ENCODE results near the gene CELA2A.
"Not testable (repeated sequence)": the region's sequence is repeated elsewhere in the genome, so short reads cannot be mapped to it uniquely, and the experiment has no call there.

CELA2A gene

DNA sequence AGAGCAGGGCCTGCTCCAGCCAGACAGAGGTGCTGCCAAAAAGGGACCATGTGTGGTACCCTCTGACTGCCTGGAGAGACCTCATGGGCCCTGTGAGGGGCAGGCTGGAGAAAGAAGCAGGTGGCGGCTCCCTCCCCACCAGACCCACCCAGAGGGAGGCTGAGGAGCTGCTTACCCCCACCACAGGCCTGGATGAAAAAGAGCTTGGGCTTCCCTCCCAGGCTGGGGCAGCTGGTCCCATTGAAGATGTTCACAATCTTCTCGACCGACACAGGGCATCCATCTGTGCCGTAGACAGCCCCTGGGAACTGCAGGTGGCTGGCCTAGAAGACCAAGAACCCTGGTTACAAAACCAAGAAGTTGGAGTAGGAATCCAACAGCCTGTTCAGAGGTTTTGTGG, 47.9 kb downstream of the CELA2A start:
- no peak for DNase-seq

DNA sequence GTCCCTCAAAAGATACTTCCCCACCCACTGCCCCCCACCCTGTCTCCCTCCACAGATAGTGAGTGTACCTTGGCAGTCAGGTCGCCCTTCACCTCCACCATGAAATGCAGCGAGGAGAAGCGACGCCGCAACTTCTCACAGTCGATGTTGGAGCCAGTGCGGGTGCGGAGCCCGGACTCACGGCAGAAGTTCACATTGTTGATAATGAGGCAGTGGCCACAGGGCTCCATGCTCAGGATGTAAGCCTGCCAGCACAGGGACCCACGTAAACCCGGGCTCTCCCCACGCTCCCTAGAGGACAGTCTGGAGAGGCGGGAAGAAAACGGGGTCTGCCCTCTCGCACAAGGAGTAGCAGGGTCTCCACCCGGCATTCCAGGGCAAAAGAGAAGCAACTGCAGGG, 50.3 kb downstream of the CELA2A start:
- DNase-seq: no peak

DNA sequence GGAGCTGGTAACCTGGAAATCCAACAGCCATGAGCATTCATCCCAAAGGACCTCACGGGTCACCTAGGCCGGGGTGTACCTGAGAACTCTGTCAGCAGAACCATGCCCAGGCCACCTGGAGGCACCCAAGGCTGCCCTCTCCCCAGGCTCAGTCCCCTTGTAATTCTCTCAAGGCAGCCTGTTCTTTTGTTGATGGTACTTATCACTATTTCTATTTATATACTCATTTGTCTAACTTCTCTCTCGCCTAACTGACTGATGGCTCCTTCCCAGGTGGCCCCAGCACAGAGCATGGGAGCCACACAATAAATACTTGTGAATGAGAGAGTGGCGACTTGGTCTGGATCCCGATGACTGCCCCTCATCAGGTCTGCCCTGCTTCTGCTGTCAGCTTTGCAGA, 50.7 kb downstream of the CELA2A start:
- no peak for DNase-seq

DNA sequence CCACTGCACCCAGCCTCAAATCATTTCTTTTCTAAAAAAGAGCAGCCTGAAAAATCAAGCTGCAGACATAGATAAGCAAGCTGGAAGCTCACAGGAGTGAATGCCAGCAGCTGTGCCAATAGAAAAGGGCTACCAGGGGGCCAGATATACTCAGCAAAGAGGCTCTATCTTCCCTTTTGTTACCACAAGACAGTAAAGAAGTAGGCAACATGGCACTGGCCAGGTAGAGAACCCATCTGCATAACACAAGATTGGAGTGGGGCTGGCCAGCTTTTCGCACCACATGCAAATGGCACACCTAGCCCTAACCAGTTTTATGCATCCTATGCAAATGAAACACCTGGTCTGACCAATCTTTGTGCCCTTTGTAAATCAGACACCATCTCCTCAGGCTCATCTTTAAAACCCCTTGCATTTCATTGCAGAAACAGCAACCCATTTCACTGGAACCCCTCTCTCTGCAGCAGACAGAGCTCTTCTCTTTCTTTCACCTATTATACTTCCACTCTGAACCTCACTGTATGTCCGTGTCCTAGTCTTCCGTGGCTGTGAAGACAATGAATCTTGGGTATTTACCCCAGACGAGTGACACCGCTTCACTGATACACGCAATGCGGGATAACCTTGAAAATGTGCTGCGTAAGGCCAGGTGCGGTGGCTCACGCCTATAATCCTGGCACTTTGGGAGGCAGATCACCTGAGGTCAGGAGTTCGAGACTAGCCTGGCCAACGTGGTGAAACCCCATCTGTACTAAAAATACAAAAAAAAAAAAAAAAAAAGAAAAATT, 52.4 kb downstream of the CELA2A start:
- no peak for DNase-seq

DNA sequence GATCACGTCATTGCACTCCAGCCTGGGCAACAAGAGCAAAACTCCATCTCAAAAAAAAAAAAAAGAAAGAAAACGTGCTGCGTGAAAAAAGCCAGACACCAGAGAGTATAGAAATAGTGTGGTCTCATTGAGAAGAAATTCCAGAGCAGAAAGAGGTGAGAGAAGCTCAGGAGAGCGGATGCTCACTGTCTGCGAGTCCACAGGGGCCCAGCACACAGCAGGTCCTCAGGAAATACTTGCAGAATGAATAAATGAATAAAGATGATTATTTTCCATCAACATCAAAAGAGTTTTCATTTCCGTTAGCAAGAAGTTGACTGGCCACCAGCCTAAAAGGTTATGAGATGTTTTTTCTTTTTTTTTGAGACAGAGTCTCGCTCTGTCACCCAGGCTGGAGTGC, 53.1 kb downstream of the CELA2A start:
- no peak for DNase-seq

DNA sequence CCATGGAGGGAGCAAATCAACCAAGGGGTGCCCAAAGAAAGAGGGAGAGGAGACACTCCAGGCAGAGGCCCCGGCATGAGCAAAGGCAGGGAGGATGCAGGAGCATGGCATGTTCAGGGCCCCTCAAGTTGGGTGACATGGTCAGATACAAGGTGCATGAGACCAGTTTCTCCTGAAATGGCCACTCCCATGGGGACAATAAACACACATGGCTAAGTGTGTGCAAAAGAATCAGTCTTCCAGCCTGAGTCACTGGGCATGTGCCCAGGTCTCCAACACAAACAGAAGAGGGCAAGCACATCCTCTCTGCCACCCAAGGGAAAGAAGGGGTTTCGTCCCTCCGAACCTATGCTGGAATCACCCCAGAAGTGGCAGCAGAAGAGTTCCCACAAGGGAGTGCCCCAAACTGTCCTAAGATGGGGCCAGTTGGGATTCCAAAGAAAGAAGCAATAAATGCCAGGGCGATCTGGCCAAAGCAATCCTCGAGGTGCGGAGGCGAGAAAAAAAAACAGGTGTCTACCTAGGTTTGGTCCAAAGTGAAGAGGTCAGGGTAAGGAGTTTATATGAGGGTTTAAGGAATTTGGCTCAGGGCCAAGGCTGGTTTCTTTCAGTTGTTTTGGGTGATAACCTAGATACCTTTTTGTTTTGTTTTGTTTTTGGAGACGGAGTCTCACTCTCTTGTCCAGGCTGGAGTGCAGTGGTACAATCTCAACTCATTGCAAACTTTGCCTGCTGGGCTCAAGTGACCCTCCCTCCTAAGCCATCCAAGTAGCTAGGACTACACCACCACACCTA, 54.3 kb downstream of the CELA2A start:
- no peak for DNase-seq

DNA sequence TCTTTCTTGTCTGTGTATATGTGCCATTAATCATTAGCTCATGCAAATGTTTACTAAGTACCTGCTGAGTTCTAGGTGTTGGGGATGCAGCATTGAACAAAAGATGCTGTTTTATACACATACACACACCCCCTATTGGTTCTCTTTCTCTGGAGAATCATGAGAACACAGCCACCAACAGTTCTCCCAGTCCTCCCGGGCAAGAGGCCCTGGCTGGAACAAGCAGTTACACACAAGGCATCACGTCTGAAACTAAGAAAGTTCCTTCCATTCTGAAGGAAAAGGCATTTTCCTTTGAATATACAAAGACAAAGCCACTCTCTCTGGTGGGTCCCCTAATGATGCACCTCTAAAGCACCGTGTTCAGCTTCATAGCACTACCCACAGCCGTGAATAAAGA, 56.7 kb downstream of the CELA2A start:
- no peak for DNase-seq

DNA sequence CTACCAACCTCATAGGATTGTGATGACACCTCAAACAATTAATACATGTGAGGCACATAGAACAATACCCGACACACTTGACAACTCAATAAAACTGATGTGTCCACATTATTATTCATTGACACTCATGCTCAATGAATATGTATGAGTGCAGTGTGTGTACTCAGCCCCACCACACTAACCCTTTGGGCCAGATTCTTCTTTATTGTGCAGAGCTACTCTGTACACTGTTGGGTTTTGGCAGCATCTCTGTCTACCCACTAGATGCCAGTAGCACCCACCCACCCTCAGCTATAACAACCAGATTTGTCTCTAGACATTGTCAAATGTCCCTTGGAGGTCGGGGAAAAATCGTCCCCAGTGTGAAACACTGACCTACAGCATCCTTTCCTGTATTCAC, 57.4 kb downstream of the CELA2A start:
- no peak for DNase-seq

DNA sequence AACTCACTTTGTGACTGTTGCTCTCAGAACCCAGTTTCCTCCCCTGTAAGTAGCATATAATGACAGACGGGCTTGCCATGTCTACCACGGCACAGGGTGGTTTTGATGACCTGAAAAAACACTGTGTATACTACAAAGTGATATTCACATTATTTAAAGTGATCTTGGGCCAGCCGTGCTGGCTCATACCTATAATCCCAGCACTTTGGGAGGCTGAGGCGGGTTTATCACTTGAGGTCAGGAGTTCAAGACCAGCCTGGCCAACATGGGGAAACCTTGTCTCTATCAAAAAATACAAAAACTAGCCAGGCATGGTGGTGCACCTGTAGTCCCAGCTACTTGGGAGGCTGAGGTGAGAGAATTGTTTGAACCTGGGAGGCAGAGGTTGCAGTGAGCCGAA, 58.0 kb downstream of the CELA2A start:
- DNase-seq: not testable (repeated sequence)

DNA sequence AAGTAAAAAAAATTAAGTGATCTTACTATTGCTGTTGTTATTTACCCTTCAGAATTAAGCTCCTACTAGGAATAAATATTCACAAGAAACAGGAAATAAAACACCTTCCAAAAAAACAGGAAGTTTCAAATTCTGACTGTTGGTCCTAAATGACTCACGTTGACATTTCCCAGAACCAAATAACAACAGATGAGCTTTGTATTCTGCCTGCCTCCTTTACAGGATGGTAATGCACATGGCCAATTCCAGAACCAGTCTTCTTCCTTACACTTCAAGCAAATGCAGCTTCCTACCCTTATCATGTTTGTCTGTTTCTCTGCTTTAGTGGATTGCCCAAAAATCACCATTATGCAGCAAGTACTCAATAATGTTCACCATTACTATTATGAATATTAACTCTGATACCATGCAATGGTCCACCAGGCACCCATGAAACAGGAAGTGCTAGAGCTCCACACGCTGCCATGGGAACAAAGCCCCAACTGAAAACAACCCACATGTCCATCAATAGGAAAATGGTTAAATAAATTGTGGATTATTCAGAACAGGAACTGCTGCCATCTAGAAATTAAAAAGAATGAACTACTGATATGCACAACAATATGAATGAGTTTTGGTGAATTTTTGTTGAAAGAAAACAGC, 58.6 kb downstream of the CELA2A start:
- DNase-seq: no peak

DNA sequence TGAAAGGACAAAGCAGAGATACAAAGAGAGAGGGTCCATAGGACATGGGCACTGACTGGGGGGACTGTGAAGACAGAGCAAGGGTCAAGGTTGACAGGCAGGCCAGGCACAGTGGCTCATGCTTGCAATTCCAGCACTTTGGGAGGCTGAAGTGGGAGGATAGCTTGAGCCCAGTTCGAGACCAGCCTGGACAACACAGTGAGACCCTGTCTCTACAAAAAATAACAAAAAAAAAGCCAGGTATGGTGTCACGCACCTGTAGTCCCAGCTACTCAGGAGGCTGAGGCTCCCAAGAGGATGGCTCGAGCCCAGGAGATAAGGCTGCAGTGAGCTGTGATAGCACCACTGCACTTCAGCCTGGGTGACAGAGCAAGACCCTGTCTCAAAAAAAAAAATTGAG, 63.1 kb downstream of the CELA2A start:
- no peak for DNase-seq

DNA sequence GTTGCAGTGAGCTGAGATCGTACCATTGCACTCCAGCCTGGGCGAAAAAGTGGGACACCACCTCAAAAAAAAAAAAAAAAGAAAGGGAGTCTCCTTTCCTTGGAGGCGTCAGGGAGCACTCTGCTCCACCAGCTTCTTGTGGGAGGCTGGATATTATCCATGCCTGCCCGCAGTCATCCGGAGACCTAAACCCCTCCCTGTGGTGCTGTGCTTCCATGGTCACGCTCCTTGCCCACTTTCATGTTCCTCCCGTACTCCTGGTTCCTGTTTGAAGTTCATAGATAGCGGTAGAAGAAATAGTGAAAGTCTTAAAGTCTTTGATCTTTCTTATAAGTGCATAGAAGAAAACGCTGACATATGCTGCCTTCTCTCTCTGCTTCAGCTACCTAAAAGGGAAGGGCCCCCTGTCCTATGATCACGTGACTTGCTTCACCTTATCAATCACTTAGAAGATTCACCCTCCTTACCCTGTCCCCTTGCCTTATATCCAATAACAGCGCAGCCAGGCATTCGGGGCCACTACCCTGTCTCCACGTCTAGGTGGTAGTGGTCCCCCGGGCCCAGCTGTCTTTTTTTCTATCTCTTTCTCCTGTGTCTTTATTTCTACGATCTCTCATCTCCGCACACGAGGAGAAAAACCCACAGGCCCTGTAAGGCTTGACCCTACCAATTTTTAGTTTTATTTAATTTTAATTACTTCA, 64.8 kb downstream of the CELA2A start:
- not testable (repeated sequence) for DNase-seq
